ENCODE data around the gene TXNDC16. TPM values are rescaled to one million over a fixed set of nuclear protein-coding genes. Genes with fewer than 3 reads are reported as not detected.

The TXNDC16 gene
- total and polyA plus RNA-seq, 9 of the 15 experiments (the other 6 are each of a cell fraction or from before 2014, with no cell fraction given): 1.8 to 6.2 (median 4.9) TPM

DNA sequence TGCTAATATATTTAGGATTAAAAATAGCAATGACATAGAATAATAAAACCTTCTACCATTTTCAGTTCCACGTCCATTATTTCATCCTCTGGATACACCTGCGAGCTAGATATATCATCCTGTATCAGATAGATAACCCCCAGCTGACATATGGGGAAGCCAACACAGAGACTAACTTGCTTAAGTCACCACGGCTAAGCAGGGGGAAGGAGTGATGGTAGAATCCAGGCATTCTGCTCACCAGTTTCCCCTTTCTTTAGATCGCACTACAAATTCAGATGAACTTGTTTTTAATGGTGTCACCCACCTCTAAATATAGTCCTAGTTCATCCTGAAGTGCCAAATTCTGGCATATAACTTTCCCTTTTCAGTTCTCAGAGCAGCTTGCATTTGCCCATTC lies 110.1 kb downstream of the TXNDC16 start:
- in situ Hi-C loops (cut with MboI): no loop called here
- ChIA-PET CTCF (ENCODE audit: low intra/inter-chr PET ratio) (no interaction called here), POLR2A (no interaction called here)
- no peaks in the 10 kb centered on the region for H3K27me3 ChIP-seq (ENCODE audit: control insufficient read depth in 2 of 2, insufficient read depth in 2 of 2, low read length in 2 of 2)
- DNase-seq (ENCODE audit: extremely low read depth in 1 of 4, low spot score in 3 of 4) (no peak), FAIRE-seq (no peak), ATAC-seq (no peak)
- no TSS peak for BruUV-seq (replicated peaks)
- WGBS (ENCODE audit: insufficient coverage, low coverage, missing lambda C conversion rate): 28% methylated on average over 4 of the region's 4 CpGs
- no peaks in the 10 kb centered on the region for H3K4me1 ChIP-seq (replicated peaks in 1 of 2; ENCODE audit: control insufficient read depth in 2 of 2, insufficient read depth in 2 of 2, low read length in 2 of 2)
- no peak overlapping the region for H2AFZ ChIP-seq (ENCODE audit: low read depth, low read length)
- TF ChIP-seq, protein P1, sequence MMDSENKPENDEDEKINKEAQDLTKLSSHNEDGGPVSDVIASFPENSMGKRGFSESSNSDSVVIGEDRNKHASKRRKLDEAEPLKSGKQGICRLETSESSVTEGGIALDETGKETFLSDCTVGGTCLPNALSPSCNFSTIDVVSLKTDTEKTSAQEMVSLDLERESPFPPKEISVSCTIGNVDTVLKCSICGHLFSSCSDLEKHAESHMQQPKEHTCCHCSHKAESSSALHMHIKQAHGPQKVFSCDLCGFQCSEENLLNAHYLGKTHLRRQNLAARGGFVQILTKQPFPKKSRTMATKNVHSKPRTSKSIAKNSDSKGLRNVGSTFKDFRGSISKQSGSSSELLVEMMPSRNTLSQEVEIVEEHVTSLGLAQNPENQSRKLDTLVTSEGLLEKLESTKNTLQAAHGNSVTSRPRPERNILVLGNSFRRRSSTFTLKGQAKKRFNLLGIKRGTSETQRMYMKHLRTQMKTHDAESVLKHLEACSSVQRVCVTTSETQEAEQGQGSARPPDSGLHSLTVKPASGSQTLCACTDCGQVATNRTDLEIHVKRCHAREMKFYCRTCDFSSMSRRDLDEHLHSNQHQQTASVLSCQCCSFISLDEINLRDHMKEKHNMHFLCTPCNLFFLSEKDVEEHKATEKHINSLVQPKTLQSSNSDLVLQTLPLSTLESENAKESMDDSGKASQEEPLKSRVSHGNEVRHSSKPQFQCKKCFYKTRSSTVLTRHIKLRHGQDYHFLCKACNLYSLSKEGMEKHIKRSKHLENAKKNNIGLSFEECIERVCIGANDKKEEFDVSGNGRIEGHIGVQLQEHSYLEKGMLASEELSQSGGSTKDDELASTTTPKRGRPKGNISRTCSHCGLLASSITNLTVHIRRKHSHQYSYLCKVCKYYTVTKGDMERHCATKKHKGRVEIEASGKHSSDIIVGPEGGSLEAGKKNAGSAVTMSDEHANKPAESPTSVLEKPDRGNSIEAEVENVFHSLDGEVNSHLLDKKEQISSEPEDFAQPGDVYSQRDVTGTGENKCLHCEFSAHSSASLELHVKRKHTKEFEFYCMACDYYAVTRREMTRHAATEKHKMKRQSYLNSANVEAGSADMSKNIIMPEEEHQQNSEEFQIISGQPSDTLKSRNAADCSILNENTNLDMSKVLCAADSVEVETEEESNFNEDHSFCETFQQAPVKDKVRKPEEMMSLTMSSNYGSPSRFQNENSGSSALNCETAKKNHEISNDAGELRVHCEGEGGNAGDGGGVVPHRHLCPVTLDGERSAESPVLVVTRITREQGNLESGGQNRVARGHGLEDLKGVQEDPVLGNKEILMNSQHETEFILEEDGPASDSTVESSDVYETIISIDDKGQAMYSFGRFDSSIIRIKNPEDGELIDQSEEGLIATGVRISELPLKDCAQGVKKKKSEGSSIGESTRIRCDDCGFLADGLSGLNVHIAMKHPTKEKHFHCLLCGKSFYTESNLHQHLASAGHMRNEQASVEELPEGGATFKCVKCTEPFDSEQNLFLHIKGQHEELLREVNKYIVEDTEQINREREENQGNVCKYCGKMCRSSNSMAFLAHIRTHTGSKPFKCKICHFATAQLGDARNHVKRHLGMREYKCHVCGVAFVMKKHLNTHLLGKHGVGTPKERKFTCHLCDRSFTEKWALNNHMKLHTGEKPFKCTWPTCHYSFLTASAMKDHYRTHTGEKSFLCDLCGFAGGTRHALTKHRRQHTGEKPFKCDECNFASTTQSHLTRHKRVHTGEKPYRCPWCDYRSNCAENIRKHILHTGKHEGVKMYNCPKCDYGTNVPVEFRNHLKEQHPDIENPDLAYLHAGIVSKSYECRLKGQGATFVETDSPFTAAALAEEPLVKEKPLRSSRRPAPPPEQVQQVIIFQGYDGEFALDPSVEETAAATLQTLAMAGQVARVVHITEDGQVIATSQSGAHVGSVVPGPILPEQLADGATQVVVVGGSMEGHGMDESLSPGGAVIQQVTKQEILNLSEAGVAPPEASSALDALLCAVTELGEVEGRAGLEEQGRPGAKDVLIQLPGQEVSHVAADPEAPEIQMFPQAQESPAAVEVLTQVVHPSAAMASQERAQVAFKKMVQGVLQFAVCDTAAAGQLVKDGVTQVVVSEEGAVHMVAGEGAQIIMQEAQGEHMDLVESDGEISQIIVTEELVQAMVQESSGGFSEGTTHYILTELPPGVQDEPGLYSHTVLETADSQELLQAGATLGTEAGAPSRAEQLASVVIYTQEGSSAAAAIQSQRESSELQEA (IDR thresholded peaks at IDR 0.05; ENCODE audit: low read depth): no peak
- TF ChIP-seq SNRNP70 (optimal IDR thresholded peaks at IDR 0.05; ENCODE audit: low read depth, low read length): no peak
- no peaks in the 10 kb centered on the region for H3K79me2 ChIP-seq (ENCODE audit: control insufficient read depth, insufficient read depth, low read length)
- no peaks in the 10 kb centered on the region for H3K9me3 ChIP-seq (replicated peaks; ENCODE audit: control insufficient read depth, insufficient read depth, low read depth, low read length)
- H3K36me3 ChIP-seq (ENCODE audit: control insufficient read depth, insufficient read depth, low read length): no peaks in the 10 kb centered on the region; the same call in 2 of the 3 replicates
- no peak overlapping the region for H3K9ac ChIP-seq (ENCODE audit: insufficient read depth in 1 of 2, low read depth in 2 of 2, low read length in 2 of 2)
- no peaks in the 10 kb centered on the region for H4K20me1 ChIP-seq (replicated peaks; ENCODE audit: control insufficient read depth, insufficient read depth, low read length)
- no peak overlapping the region for H3K4me3 ChIP-seq
- H3K9me1 ChIP-seq (ENCODE audit: control insufficient read depth, insufficient read depth, low read length): no peaks in the 10 kb centered on the region
- H3K27ac ChIP-seq (ENCODE audit: extremely low read depth, low read depth, low read length): no peak overlapping the region
- intact Hi-C loops (cut with micrococcal nuclease): no loop called here
- H3K4me2 ChIP-seq (ENCODE audit: insufficient read depth, low read length): no peak overlapping the region

All from K562 (cell line).